Right renal pelvis (tissue), 4 donors: Measurements from ENCODE around the gene TAF3. TPM values are rescaled to one million over a fixed set of nuclear protein-coding genes. Genes with fewer than 3 reads are reported as not detected.

Experiments used
- polyA plus RNA-seq, 4 donors: library from polyadenylated mRNA; unstranded; fragments of 120-200 nt; gene quantifications; one replicate each; pipeline ENCODE4 v1.2.1, GENCODE V29; 2013; ENCODE audit not compliant: insufficient read length in 4 of 4

TAF3 gene
- polyA plus RNA-seq, 4 donors, result 10.8 to 13.0 (median 11.3) TPM

Other genes starting within 250 kb of the TAF3 start
- 10 to 100 TPM; 22.0 to 29.1 (median 26.6) TPM for gene ITIH5, start 151.5 kb upstream of the TAF3 start, polyA plus RNA-seq
- gene ITIH2, start 115.2 kb upstream of the TAF3 start, polyA plus RNA-seq, result 1 to 10 TPM in 1 of 4 donors, under 1 TPM in 3; 0.18 to 1.3 (median 0.24) TPM
- 10 to 100 TPM; 20.3 to 24.8 (median 24.3) TPM for gene KIN, start 30.5 kb upstream of the TAF3 start, polyA plus RNA-seq
- gene ATP5F1C, start 30.3 kb upstream of the TAF3 start, polyA plus RNA-seq, result 100 to 1,000 TPM; 361 to 384 (median 370) TPM
- 100 to 1,000 TPM in 2 of 4 donors, 10 to 100 TPM in 2; 85.8 to 119 (median 102) TPM for gene GATA3, start 236.2 kb downstream of the TAF3 start, polyA plus RNA-seq